Activated CD8-positive, alpha-beta memory T cell treated with anti-CD3 and anti-CD28 coated beads, Interleukin-2, amount 50 U/mL, for 24 hours (primary cell): ENCODE results near the gene PTPRF.
"Not testable (repeated sequence)": the region's sequence is repeated elsewhere in the genome, so short reads cannot be mapped to it uniquely, and the experiment has no call there.

Experiments
- DNase-seq: peaks from one replicate; pipeline ENCODE4 v3.0.0-alpha.2; 2020; ENCODE audit errors: extremely low read depth

The PTPRF gene

GRCh38 chr1:43538143-43538487 lies 7.4 kb downstream of the PTPRF start:
- DNase-seq: no peak

- DNase-seq: no peak
These were observed 8.3 kb downstream of the PTPRF start for GRCh38 chr1:43538969-43539368.

DNA sequence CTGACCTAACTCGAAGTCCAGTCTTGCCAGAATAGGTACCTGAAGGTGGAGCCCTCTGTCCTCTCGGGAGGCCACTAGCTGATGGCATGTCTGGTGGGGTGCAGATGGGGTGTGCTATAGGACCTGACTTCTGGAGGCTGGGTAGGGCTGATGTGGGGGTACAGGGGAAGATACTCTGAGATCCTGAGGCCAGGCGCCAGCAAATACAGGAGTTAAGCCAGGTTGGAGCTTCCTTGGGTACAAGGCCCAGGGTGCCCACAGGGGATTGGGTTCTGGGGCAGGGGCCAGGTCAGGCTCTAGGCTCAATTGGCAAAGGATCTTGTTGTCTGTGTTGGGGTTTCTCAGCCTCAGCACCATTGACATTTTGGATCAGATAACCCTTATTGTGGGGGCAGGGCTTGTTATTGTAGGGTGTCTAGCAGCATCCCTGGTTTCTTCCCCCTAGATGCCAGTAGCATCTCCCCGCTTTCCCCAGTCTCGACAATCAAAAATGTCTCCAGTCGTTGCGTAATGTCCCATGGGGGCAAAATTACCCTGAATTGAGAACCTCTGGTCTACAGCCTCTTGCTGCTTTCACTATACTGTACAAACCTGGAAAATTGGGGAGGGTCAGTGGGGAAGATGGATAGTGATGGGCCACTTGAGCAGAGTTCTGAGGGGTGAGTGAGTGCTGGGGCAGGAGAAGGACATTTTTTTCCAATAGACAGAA lies 9.2 kb downstream of the PTPRF start:
- DNase-seq: no peak

- no peak for DNase-seq
These were observed 10.0 kb downstream of the PTPRF start for GRCh38 chr1:43540653-43541071.

GRCh38 chr1:43541141-43541540 lies 10.5 kb downstream of the PTPRF start:
- no peak for DNase-seq

- DNase-seq: no peak
These were observed 11.2 kb downstream of the PTPRF start for GRCh38 chr1:43541721-43542401.

- no peak for DNase-seq
These were observed 12.1 kb downstream of the PTPRF start for GRCh38 chr1:43542527-43543458.

DNA sequence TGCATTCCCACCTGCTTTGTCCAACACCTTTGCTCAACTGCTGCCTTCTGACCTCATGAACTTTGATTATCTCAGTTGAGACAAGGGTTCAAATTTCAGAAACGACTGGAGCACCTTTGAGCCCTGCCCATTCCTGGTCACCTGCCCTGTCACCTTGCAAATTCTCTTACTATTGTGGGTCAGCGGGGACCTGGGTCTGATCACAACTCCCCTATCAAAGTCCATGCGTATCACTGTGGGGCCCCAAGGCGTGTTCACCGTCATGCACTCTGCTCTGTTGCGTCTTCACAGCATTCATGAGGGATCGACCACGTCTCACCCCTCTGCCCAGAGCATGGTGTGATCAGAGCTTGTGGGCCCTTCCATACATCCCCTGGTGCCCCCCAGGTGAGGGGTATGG lies 12.9 kb downstream of the PTPRF start:
- DNase-seq: no peak

GRCh38 chr1:43545339-43545694 lies 14.6 kb downstream of the PTPRF start:
- DNase-seq: no peak

DNA sequence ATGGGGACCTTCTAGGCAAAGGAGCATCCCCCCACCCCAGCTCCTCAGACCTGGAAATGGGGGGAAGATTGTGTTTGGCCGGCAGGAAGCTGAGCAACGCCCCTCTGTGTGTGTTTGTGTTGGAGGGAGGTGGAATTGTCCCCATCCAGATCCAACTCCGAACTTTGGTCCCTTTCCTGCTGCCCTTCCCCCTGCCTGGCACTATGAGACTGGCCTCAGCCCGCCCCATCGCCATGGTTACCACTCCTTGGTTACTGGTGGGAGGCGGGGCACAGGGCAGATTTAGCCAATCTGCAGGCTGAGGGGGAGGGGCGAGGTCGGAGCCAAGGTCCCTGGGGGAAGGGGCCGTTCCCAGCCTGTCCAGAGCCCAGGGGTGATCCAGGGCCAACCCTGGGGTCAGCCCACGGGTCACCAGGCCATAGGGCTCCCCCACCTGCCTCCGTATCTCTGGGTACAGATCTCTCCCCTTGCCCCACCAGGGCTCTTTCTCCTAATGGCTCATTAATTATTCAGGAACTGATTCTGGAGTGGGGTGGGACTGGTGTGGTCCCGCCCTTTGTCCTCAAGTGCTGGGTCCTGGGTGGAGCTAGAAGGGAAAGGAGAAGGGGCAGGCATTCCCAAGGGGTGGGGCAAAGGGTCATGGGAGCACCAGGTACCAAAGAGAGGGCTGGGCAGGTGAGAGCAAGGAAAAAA lies 15.2 kb downstream of the PTPRF start:
- DNase-seq: no peak

DNA sequence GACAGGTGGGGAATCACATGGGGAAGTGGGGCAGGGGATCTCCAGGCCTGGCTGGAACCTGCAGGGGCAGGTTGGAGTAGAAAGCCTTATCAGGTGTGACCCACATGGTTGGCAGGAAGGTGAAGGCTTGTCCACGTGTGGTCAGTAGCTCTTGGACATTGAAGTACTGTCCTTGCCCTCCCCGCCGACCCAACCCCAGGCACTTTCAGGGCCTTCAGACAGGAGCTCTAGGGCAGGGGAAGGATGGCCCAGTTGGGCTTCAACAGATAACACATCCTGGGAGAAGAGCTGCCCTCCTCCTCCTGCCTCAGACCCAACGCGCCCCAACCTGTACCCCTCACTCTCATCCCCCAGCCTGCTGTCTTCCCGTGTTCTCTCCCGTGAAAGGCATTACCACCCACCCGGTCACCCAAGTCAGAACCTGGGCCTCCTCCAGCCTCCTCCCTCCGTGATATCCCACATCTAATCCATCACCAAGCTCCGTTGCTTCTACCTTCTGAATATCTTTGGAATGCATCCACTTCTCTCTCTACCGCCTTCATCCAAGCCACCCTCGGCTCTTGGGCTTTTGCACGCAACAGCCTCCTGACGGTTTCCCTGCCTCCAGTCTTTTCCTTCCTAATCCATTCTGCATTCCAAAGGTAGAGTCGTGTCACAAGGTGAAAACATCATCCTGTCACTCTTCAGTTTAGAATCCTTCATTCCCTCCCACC lies 15.9 kb downstream of the PTPRF start:
- no peak for DNase-seq

DNA sequence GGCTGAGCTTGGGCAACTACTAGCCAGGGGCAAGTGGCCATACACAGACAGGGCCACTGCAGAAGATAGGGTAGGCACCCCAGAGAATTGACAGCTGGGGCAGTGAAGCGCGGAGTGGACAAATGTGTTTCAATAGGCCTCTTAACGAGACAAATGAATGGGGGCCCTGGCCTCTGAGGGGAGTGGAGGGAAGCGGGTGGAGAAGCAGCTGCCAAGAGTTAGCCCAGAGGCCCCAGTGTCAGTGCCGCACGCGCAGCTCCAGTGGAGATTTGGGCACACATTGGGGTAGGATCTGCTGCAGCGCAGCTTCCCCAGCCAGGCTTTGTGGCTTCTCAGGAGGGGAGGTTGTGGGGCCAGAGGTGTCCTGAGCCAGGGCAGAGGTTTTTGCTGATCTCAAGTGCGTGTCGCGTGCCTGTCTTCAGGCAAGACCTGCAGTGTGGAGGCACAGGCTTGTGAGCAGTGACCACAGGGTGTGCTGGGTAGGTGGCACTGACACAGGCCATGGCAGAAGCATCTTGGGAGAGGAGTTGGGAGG lies 16.9 kb downstream of the PTPRF start:
- no peak for DNase-seq

GRCh38 chr1:43548285-43549271 lies 17.9 kb downstream of the PTPRF start:
- DNase-seq: no peak

DNA sequence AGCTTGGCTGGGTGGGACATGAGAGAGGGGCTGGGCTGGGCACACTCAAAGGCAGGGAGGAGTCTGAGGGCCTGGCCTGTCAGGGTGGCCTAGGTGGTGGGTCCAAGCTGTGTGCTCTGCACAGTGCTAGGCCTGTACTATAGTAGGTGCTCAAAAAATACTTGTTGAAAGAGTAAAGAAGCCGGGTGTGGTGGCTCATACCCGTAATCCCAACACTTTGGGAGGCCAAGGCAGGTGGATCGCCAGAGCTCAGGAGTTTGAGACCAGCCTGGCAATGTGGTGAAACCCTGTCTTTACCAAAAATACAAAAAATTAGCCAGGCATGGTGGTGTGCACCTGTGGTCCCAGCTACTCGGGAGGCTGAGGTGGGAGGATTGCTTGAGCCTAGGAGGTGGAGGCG lies 18.7 kb downstream of the PTPRF start:
- DNase-seq: not testable (repeated sequence)

- DNase-seq: no peak
These were observed 19.4 kb downstream of the PTPRF start for GRCh38 chr1:43549921-43550597.

DNA sequence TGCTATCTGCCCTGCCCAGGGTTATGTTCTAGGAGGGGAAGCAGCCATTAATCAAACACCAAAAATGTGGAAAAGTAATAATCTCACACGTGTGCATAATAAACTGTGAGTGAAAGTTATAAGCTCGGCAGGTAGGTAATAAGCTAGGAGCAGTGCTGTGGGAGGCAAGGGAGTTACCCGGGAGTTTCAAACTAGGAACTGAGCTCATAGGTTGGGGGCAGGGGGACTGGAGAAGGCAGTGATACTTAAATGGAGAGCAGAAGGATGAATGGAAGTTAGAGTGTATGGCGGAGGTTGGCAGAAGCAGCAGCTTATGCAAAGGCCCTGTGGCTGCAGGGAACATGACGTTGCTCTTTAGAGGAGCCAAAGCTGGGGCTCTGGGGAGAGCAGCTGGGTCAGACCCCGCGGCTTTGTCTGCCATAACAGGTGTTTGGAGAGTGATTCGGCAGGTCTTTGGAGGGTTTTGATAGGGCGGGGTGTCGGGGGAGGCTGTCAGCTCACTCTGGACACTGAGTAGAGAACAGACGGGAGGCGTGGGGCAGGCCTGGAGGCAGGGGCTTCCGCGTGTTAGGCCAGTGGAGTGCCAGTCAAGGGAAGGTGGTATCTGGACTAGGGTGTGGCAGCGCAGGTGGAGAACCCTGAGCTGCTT lies 20.0 kb downstream of the PTPRF start:
- no peak for DNase-seq

- DNase-seq: no peak
These were observed 20.8 kb downstream of the PTPRF start for GRCh38 chr1:43551396-43551888.

DNA sequence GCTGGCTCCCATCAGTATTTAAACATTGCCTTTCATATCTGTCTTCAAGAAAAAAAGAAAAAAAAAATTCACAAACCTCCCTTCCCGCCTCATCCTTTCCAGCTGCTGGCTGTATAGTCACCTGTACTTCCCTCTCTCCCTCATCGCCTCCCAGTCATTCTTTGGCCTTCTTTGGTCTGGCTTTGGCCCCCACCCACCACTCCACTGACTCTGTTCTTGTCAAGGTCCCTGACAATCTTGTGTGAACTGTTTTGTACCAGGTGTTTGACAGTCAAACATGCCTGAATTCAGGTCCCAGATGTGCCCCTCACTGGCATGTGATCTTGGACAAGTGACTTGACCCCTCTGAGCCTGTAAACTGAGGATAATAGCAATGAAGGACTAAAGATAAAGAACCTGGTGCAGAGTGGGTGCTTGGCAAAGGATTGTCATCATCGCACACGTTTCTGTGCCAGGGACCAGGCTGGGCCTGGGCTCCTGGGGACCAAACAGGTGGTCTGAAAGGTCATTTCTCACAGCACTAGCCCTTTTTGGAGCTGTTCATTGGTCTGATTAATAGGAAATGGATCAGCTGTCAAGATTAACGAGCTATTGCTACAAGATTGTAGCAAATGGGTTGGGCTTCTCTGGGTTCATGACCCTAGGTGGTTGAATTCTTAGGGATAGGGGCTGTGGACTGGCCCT lies 21.5 kb downstream of the PTPRF start:
- no peak for DNase-seq
